K562 (cell line): ENCODE data around the gene NOBOX. TPM values are rescaled to one million over a fixed set of nuclear protein-coding genes. Genes with fewer than 3 reads are reported as not detected.

ENCODE experiments used
- ATAC-seq: fragments of 200-7000 bp; cut with Tn5 transposase; 3 replicates; pipeline ENCODE4 v1.9.1; 2020; ENCODE audit warnings: moderate library complexity
- BruUV-seq: library from RNA; stranded (reverse); fragments of 400-500 nt; replicated peaks from 2 replicates; lab custom pipeline; 2021; lab: Mats Ljungman, UMichigan
- CTCF ChIA-PET: fragments of 300-600 bp; formaldehyde crosslinking; extraction: SDS; loops from one replicate; lab custom pipeline; 2021; ENCODE audit warnings: low intra/inter-chr PET ratio; lab: Yijun Ruan, JAX
- POLR2A ChIA-PET: fragments of 300-600, 350-650 bp; sonication (Branson Sonifier 250); formaldehyde crosslinking; extraction: SDS; loops from one replicate; lab custom pipeline; 2021; ENCODE audit warnings: antibody characterized with exemption, inconsistent platforms; lab: Yijun Ruan, JAX
- DNase-seq, 4 experiments: peaks; one replicate each; pipeline versions ENCODE4 v3.0.0 to v3.0.0-alpha.2; 2011 to 2018; ENCODE audit warnings: low spot score in 3 of 4, mixed read lengths in 3 of 4; ENCODE audit errors: extremely low read depth in 1 of 4
- FAIRE-seq: peaks from 2 replicates; lab custom pipeline; 2011; peaks lifted over from hg19 to GRCh38; lab: Jason Lieb, UNC
- H2AFZ ChIP-seq: 2 replicates; pipeline ENCODE4 v1.6.0; 2011; ENCODE audit warnings: low read depth, low read length, control low read depth, inconsistent platforms
- H3K27ac ChIP-seq: fragments of 200-600 bp; 3 replicates; pipeline ENCODE4 v1.8.0; 2011; ENCODE audit warnings: low read depth, mild to moderate bottlenecking, control low read depth, inconsistent platforms, low read length, moderate library complexity, mixed read lengths; ENCODE audit errors: extremely low read depth
- H3K27me3 ChIP-seq, 2 experiments: fragments of 300-600 bp in 1 of 2; 2 replicates in 1 of 2; 3 replicates in 1 of 2; pipeline versions ENCODE4 v1.6.0 to v1.8.0; 2011; ENCODE audit warnings: inconsistent platforms in 2 of 2, low read length in 2 of 2, mild to moderate bottlenecking in 1 of 2, mixed read lengths in 1 of 2, moderate library complexity in 1 of 2; ENCODE audit not compliant: control insufficient read depth in 2 of 2, insufficient read depth in 2 of 2
- H3K36me3 ChIP-seq: fragments of 300-600 bp; 3 replicates; pipeline ENCODE4 v1.8.0; 2011; ENCODE audit warnings: mild to moderate bottlenecking, low read length, inconsistent platforms; ENCODE audit not compliant: control insufficient read depth, insufficient read depth
- H3K4me1 ChIP-seq, 2 experiments: fragments of 200-600 bp in 1 of 2; replicated peaks in 1 of 2; 2 replicates in 1 of 2; 3 replicates in 1 of 2; pipeline versions ENCODE4 v1.5.1 to v1.8.0; 2011; ENCODE audit warnings: inconsistent platforms in 2 of 2, low read length in 2 of 2, mild to moderate bottlenecking in 1 of 2, mixed read lengths in 1 of 2, moderate library complexity in 1 of 2; ENCODE audit not compliant: control insufficient read depth in 2 of 2, insufficient read depth in 2 of 2
- H3K4me2 ChIP-seq: 2 replicates; pipeline ENCODE4 v1.6.1; 2011; ENCODE audit warnings: low read length, control low read depth, inconsistent platforms, mixed read lengths; ENCODE audit not compliant: insufficient read depth
- H3K4me3 ChIP-seq: fragments of 200-600 bp; sonication (generic), shearing (Covaris generic); 2 replicates; pipeline ENCODE4 v1.5.1; 2016; ENCODE audit warnings: control low read depth, inconsistent platforms
- H3K79me2 ChIP-seq: fragments of 200-600 bp; 3 replicates; pipeline ENCODE4 v1.8.0; 2011; ENCODE audit warnings: low read length, inconsistent platforms; ENCODE audit not compliant: control insufficient read depth, insufficient read depth
- H3K9ac ChIP-seq, 2 experiments: 2 replicates each; pipeline versions ENCODE4 v1.6.0 to v1.6.1; 2011; ENCODE audit warnings: low read depth in 2 of 2, low read length in 2 of 2, control low read depth in 1 of 2, inconsistent platforms in 1 of 2, mild to moderate bottlenecking in 1 of 2, mixed read lengths in 1 of 2; ENCODE audit not compliant: insufficient read depth in 1 of 2
- H3K9me1 ChIP-seq: one replicate; pipeline ENCODE4 v1.6.0; 2011; ENCODE audit warnings: inconsistent platforms, mild to moderate bottlenecking, low read length, moderate library complexity; ENCODE audit not compliant: control insufficient read depth, insufficient read depth
- H3K9me3 ChIP-seq: replicated peaks from 2 replicates; pipeline ENCODE4 v1.5.1; 2011; ENCODE audit warnings: low read depth, low read length, inconsistent platforms; ENCODE audit not compliant: control insufficient read depth, insufficient read depth
- H4K20me1 ChIP-seq: replicated peaks from 2 replicates; pipeline ENCODE4 v1.6.1; 2011; ENCODE audit warnings: low read length, inconsistent platforms, mixed read lengths; ENCODE audit not compliant: control insufficient read depth, insufficient read depth
- TRIM25 ChIP-seq: fragments of 450-650 bp; IDR thresholded peaks from 2 replicates; pipeline ENCODE4 v1.7.0; 2016; ENCODE audit warnings: borderline replicate concordance
- ZKSCAN8 ChIP-seq: fragments of 200-800 bp; sonication (Bioruptor generic); IDR thresholded peaks from 2 replicates; pipeline ENCODE4 v1.6.1; 2016; ENCODE audit warnings: missing genetic modification characterization, missing compliant biosample characterization
- WGBS: fragments of 100-300 bp; shearing (Covaris generic); methylation state at CpG from one replicate; pipeline ENCODE4 v1.1.6; 2016; ENCODE audit warnings: low coverage, mixed read lengths; ENCODE audit not compliant: insufficient coverage; ENCODE audit errors: missing lambda C conversion rate; 5-methylcytosine and 5-hydroxymethylcytosine counted together
- in situ Hi-C: fragments of 300-500 bp; cut with MboI; formaldehyde crosslinking; loops from 4 replicates; pipeline ENCODE4 v1.15.0; 2018; ENCODE audit warnings: inconsistent platforms, mixed read lengths
- intact Hi-C: fragments of 100-400 bp; cut with micrococcal nuclease; formaldehyde crosslinking; loops from 2 replicates; pipeline ENCODE4 v1.14.2; 2022
- polyA plus RNA-seq, 8 experiments: library from polyadenylated mRNA; depleted of rRNA in 4 of 8; stranded (reverse) in 5 of 8; unstranded in 3 of 8; fragments of >200 nt; fragmentation: Nextera tagmentation in 2 of 8; fragmentation: Illumina TruSeq in 1 of 8; extraction: Ambion mirVana in 2 of 8; extraction: Trizol in 1 of 8; gene quantifications; 2 replicates each; pipeline versions ENCODE4 v1.2.1 to v1.2.3, GENCODE V29; 2011 to 2014; ENCODE audit warnings: inconsistent platforms in 1 of 8, missing spikeins in 1 of 8
- total RNA-seq, 7 experiments: library from RNA; depleted of rRNA in 6 of 7; stranded (reverse); fragments of >200 nt in 6 of 7; fragmentation: Illumina TruSeq in 2 of 7; extraction: Trizol in 2 of 7; gene quantifications; 2 replicates each; pipeline versions ENCODE4 v1.2.1 to v1.2.3, GENCODE V29; 2011 to 2021; ENCODE audit warnings: low replicate concordance in 1 of 7
- TF ChIP-seq, protein P1 (sequence below): fragments of 200-400 bp; formaldehyde crosslinking; IDR thresholded peaks from 2 replicates; pipeline ENCODE4 v1.6.1; 2017; ENCODE audit warnings: mild to moderate bottlenecking, low read depth, low read length, moderate library complexity

Gene NOBOX
- total and polyA plus RNA-seq, 9 of the 15 experiments (the other 6 are each of a cell fraction or from before 2014, with no cell fraction given) = not detected

DNA sequence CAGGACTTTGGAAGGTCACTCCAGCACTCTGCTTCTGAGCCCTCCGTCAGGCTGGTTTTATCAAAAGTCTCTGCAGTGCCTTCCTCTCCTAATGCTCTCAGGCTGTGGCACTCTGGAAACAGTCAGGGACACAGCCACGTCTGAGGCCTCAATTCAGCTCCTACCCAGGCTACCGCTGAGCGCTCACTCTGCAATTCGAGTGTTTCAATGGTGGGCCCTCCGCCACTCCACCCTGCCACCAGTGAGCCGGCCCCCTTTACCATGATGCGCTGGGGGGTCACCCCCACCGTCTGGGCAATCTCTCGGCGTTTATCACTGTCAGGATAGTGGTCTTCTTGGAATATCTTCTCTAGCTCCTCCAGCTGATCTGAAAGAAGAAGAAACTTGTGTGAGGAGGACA lies 3.5 kb downstream of the NOBOX start:
- H3K4me1 ChIP-seq = no peaks in the 10 kb centered on the region
- FAIRE-seq (no peak), DNase-seq (no peak), ATAC-seq (no peak)
- peaks cover 11 to 17% of the 10 kb centered on the region in 2 experiments for H3K27me3 ChIP-seq
- no peaks in the 10 kb centered on the region for H3K79me2 ChIP-seq
- H3K9me3 ChIP-seq = no peaks in the 10 kb centered on the region
- TF ChIP-seq TRIM25 (no peak), ZKSCAN8 (no peak)
- TF ChIP-seq, protein P1, sequence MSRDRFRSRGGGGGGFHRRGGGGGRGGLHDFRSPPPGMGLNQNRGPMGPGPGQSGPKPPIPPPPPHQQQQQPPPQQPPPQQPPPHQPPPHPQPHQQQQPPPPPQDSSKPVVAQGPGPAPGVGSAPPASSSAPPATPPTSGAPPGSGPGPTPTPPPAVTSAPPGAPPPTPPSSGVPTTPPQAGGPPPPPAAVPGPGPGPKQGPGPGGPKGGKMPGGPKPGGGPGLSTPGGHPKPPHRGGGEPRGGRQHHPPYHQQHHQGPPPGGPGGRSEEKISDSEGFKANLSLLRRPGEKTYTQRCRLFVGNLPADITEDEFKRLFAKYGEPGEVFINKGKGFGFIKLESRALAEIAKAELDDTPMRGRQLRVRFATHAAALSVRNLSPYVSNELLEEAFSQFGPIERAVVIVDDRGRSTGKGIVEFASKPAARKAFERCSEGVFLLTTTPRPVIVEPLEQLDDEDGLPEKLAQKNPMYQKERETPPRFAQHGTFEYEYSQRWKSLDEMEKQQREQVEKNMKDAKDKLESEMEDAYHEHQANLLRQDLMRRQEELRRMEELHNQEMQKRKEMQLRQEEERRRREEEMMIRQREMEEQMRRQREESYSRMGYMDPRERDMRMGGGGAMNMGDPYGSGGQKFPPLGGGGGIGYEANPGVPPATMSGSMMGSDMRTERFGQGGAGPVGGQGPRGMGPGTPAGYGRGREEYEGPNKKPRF = no peak
- ChIA-PET POLR2A (interaction anchor here (0.6 to 1.1 kb wide), 2 partner anchors 15 to 1385 kb away, joined by 3 to 4 read pairs; no protein-coding TSS in a partner anchor), CTCF (no interaction called here)
- no peak overlapping the region for H3K9ac ChIP-seq
- under 1% methylated on average over 11 of the region's 11 CpGs for WGBS
- no peak overlapping the region for H3K4me3 ChIP-seq
- no peaks in the 10 kb centered on the region for H3K9me1 ChIP-seq
- H3K36me3 ChIP-seq = no peaks in the 10 kb centered on the region
- H3K4me2 ChIP-seq = no peak overlapping the region
- BruUV-seq = no TSS peak
- no peaks in the 10 kb centered on the region for H4K20me1 ChIP-seq
- no peak overlapping the region for H2AFZ ChIP-seq
- intact Hi-C loops = loop anchor here (10.0 kb wide), 2 partner anchors 225 to 495 kb away; partner anchors contain the start of gene TCAF1
- in situ Hi-C loops = no loop called here
- no peak overlapping the region for H3K27ac ChIP-seq
